Measurements from ENCODE around the gene NHSL2.

Gene NHSL2

DNA sequence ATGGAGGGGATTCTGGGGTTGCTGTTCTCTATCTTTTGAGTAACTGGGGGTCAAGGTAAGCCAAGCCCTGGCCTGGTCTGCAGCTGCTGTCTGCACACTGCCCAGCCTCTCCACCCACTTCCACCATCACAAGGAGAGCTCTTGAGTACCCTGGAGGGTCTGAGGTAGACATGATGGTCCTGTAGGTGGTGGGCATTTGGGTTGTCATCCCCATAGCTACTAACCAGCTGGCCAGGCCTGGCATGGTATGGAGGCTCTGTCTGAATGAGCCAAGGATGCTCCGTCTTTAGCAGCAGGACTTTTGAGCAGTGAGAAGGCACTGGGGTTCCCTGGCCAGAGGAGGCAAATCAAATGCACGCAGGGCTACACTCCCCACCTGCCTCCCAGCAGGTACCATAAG is 82.7 kb downstream of the NHSL2 start:
- no peak for DNase-seq
- Histone ChIP-seq H3K27me3 (ENCODE audit: insufficient read depth, low read depth, severe bottlenecking) (no peaks in the 10 kb centered on the region), H3K9me3 (ENCODE audit: severe bottlenecking) (no peaks in the 10 kb centered on the region), H3K36me3 (no peaks in the 10 kb centered on the region), H3K27ac (no peak overlapping the region), H3K4me3 (ENCODE audit: low read depth, low read length) (no peak overlapping the region)
- TF ChIP-seq, protein P1, sequence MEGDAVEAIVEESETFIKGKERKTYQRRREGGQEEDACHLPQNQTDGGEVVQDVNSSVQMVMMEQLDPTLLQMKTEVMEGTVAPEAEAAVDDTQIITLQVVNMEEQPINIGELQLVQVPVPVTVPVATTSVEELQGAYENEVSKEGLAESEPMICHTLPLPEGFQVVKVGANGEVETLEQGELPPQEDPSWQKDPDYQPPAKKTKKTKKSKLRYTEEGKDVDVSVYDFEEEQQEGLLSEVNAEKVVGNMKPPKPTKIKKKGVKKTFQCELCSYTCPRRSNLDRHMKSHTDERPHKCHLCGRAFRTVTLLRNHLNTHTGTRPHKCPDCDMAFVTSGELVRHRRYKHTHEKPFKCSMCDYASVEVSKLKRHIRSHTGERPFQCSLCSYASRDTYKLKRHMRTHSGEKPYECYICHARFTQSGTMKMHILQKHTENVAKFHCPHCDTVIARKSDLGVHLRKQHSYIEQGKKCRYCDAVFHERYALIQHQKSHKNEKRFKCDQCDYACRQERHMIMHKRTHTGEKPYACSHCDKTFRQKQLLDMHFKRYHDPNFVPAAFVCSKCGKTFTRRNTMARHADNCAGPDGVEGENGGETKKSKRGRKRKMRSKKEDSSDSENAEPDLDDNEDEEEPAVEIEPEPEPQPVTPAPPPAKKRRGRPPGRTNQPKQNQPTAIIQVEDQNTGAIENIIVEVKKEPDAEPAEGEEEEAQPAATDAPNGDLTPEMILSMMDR (IDR thresholded peaks at IDR 0.05; ENCODE audit: low read depth, low read length): no peak

DNA sequence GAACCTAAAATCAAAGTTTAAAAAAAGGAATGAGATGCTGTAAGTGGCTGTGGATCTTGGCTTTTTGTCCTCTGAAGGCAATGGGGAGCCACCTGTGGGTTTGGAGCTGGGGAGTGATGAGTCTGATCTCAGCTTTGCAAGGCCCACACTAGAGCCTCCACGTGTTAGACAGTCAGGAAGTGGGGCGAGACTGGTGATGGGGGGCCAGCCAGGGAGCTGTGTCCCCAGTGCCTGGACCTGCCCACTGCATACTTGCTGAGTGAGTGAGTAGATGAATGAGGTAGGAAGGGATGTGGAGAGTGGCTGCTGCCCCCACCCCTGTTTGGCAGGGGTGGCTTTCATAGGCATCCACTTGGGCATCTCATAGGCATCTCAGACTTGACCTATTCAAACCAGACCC is 84.0 kb downstream of the NHSL2 start:
- TF ChIP-seq, protein P1 (IDR thresholded peaks at IDR 0.05; ENCODE audit: low read depth, low read length): no peak
- Histone ChIP-seq H3K27ac (no peak overlapping the region), H3K27me3 (ENCODE audit: insufficient read depth, low read depth, severe bottlenecking) (no peaks in the 10 kb centered on the region), H3K9me3 (ENCODE audit: severe bottlenecking) (no peaks in the 10 kb centered on the region), H3K36me3 (no peaks in the 10 kb centered on the region), H3K4me3 (ENCODE audit: low read depth, low read length) (no peak overlapping the region)
- DNase-seq: no peak

DNA sequence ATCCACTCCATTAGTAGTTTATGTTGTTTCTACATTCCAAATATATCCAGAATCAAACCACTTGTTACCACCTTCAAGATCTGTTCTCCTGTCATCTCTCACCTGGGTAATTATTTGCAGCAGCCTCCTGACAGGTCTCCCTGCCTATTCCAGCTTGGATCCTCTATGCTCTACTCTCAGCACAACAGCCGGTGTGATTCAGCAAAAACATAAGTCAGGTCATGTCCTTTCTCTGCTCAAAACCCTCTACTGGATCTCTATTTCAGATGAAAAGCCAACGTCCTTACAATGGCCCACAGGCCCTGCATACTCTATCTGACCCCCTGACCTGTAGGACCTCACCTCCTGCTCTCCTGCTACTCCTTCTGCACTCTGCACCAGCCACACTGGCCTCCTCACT is 84.5 kb downstream of the NHSL2 start:
- Histone ChIP-seq H3K36me3 (no peaks in the 10 kb centered on the region), H3K27ac (no peak overlapping the region), H3K4me3 (ENCODE audit: low read depth, low read length) (no peak overlapping the region), H3K9me3 (ENCODE audit: severe bottlenecking) (no peaks in the 10 kb centered on the region), H3K27me3 (ENCODE audit: insufficient read depth, low read depth, severe bottlenecking) (no peaks in the 10 kb centered on the region)
- TF ChIP-seq, protein P1 (IDR thresholded peaks at IDR 0.05; ENCODE audit: low read depth, low read length): no peak
- DNase-seq: no peak

DNA sequence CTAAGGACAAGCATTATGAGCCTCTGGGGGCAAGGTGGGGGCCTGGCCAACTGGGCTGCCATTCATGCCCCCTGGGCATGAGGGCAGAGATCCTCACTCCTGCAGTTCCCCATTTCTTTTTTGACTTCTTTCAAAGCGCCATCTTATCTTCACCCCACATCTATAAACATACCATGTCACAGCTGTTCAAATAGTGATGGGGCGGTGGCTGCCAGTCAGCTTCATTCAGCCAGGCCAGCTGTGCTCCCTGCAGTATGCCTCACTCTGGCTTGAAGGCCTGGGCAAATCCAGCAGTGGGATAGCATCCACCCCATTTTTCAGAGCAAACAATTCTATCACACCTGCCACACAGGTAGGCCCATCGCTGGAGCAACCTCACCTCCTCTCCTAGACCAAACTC is 85.5 kb downstream of the NHSL2 start:
- no peaks in the 10 kb centered on the region for H3K9me3 ChIP-seq (ENCODE audit: severe bottlenecking)
- TF ChIP-seq, protein P1 (IDR thresholded peaks at IDR 0.05; ENCODE audit: low read depth, low read length): no peak
- no peak overlapping the region for H3K4me3 ChIP-seq (ENCODE audit: low read depth, low read length)

DNA sequence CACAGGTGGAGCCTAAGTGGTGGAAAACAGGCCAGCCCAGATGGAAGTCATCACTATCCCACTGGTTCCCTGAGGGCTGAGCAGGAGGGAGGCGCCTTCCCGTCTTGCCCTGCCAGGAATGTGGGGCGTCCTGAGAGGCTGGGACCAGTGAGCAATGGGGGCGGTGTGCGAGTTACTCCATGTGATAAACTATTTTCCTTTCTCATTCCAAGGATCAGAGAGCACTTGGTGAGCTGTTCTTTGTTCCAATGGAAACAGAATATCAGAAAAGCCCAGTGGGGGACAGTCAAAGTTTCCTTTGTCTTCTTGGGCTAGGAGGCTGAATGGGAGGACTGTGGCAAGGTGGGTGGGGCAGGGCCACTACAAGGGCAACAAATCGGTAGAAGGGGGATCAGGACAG is 86.2 kb downstream of the NHSL2 start:
- TF ChIP-seq, protein P1 (IDR thresholded peaks at IDR 0.05; ENCODE audit: low read depth, low read length): no peak
- no peak overlapping the region for H3K4me3 ChIP-seq (ENCODE audit: low read depth, low read length)
- no peaks in the 10 kb centered on the region for H3K36me3 ChIP-seq
- H3K9me3 ChIP-seq (ENCODE audit: severe bottlenecking): no peaks in the 10 kb centered on the region
- H3K27me3 ChIP-seq (ENCODE audit: insufficient read depth, low read depth, severe bottlenecking): no peaks in the 10 kb centered on the region
- no peak for DNase-seq
- no peak overlapping the region for H3K27ac ChIP-seq

More for the DNA sequence above, 85.5 kb downstream of the NHSL2 start:
- Histone ChIP-seq H3K36me3 (no peaks in the 10 kb centered on the region), H3K27me3 (ENCODE audit: insufficient read depth, low read depth, severe bottlenecking) (no peaks in the 10 kb centered on the region), H3K27ac (no peak overlapping the region)
- no peak for DNase-seq

DNA sequence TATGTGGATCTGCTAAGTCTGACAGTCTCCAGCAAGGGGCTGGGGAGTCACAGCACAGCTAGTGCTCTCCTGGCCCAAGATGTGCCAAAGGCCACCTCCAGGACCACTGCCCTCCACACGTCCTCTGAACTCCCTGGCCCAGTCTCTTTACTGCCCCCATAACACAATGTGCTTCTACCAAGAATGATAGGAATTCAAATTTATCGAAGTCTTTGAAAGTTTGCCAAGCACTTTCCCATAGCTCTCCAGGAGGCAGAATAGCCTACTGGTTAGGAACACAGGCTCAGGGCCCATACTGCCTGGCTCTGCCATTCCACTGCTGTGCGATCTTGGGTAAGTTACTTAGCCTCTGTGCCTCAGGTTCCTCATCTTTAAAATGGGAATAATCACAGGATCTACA is 86.7 kb downstream of the NHSL2 start:
- Histone ChIP-seq H3K36me3 (no peaks in the 10 kb centered on the region), H3K4me3 (ENCODE audit: low read depth, low read length) (no peak overlapping the region), H3K9me3 (ENCODE audit: severe bottlenecking) (no peaks in the 10 kb centered on the region), H3K27ac (no peak overlapping the region), H3K27me3 (ENCODE audit: insufficient read depth, low read depth, severe bottlenecking) (no peaks in the 10 kb centered on the region)
- DNase-seq: no peak
- TF ChIP-seq, protein P1 (IDR thresholded peaks at IDR 0.05; ENCODE audit: low read depth, low read length): no peak

Measured in WERI-Rb-1 (cell line).